Activated CD4-positive, alpha-beta T cell treated with anti-CD3 and anti-CD28 coated beads, Interleukin-2, amount 50 U/mL, for 1 hour (primary cell): ENCODE measurements around the gene BNIPL.

Source experiments
- DNase-seq: peaks from one replicate; pipeline ENCODE4 v3.0.0-alpha.2; 2020

The BNIPL gene

GRCh38 chr1:151011154-151011850 lies 25.1 kb upstream of the BNIPL start:
- no peak for DNase-seq

- DNase-seq: no peak
Measured at GRCh38 chr1:151012684-151013471, 23.5 kb upstream of the BNIPL start.

- no peak for DNase-seq
Measured at GRCh38 chr1:151013518-151013917, 22.9 kb upstream of the BNIPL start.

GRCh38 chr1:151024540-151025146 lies 11.7 kb upstream of the BNIPL start:
- DNase-seq: peak; percentile 89

- DNase-seq: no peak
Measured at GRCh38 chr1:151026460-151026859, 9.9 kb upstream of the BNIPL start.

- no peak for DNase-seq
Measured at GRCh38 chr1:151032164-151032563, 4.2 kb upstream of the BNIPL start.

GRCh38 chr1:151035167-151035566 lies 1.2 kb upstream of the BNIPL start:
- DNase-seq: no peak

- no peak for DNase-seq
Measured at GRCh38 chr1:151037032-151037431, 646 bp downstream of the BNIPL start.

GRCh38 chr1:151039521-151039920 lies 3.1 kb downstream of the BNIPL start:
- DNase-seq: no peak

- no peak for DNase-seq
Measured at GRCh38 chr1:151043163-151043562, 6.8 kb downstream of the BNIPL start.

- peak; percentile 53 for DNase-seq
Measured at GRCh38 chr1:151047591-151047924, 11.2 kb downstream of the BNIPL start, which contains the start of gene C1orf56. C1orf56 (plus strand) TSS chr1:151047751; CDS start chr1:151047848, 97 bp downstream.

- peak; percentile 52 for DNase-seq
Measured at GRCh38 chr1:151047925-151048644, 11.7 kb downstream of the BNIPL start.

GRCh38 chr1:151048645-151049032 lies 12.3 kb downstream of the BNIPL start:
- DNase-seq: no peak

GRCh38 chr1:151049458-151049857 lies 13.1 kb downstream of the BNIPL start:
- DNase-seq: no peak

GRCh38 chr1:151050051-151050688 lies 13.8 kb downstream of the BNIPL start:
- DNase-seq: no peak

- DNase-seq: no peak
Measured at GRCh38 chr1:151051356-151052009, 15.1 kb downstream of the BNIPL start.

- DNase-seq: no peak
Measured at GRCh38 chr1:151054971-151055547, 18.7 kb downstream of the BNIPL start.

- DNase-seq: no peak
Measured at GRCh38 chr1:151055581-151055980, 19.2 kb downstream of the BNIPL start.

- no peak for DNase-seq
Measured at GRCh38 chr1:151056149-151056548, 19.8 kb downstream of the BNIPL start.

- DNase-seq: no peak
Measured at GRCh38 chr1:151058692-151059091, 22.3 kb downstream of the BNIPL start.

GRCh38 chr1:151059109-151060006 lies 23.0 kb downstream of the BNIPL start, which contains the start of gene CDC42SE1:
CDC42SE1 (minus strand) TSS chr1:151059622; CDS start chr1:151055730, 3,892 bp downstream.
- peak; percentile 82 for DNase-seq
